Measurements from ENCODE around the gene HERC3.

DNA sequence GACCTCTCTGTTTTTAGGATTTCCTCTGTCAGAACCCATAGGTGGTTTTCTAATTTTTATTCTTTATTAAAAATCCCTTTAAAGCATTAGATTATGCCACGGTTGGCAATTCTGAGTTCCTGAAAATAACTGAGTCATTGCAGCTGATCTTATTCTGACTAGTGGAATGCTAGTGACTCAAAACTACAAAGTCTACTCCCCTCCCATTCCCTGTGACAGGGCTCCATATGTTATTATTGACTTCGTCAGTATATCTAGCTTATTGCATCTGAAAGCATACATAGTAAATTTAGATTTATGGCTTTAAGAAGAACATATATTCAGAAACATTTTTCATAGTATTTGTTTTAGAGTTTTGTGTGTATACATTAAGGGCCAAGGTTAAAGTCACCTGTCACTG is 38.5 kb downstream of the HERC3 start:
- TF ChIP-seq, protein P1, sequence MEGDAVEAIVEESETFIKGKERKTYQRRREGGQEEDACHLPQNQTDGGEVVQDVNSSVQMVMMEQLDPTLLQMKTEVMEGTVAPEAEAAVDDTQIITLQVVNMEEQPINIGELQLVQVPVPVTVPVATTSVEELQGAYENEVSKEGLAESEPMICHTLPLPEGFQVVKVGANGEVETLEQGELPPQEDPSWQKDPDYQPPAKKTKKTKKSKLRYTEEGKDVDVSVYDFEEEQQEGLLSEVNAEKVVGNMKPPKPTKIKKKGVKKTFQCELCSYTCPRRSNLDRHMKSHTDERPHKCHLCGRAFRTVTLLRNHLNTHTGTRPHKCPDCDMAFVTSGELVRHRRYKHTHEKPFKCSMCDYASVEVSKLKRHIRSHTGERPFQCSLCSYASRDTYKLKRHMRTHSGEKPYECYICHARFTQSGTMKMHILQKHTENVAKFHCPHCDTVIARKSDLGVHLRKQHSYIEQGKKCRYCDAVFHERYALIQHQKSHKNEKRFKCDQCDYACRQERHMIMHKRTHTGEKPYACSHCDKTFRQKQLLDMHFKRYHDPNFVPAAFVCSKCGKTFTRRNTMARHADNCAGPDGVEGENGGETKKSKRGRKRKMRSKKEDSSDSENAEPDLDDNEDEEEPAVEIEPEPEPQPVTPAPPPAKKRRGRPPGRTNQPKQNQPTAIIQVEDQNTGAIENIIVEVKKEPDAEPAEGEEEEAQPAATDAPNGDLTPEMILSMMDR (IDR thresholded peaks at IDR 0.05): no peak
- TF ChIP-seq POLR2A (IDR thresholded peaks at IDR 0.05): no peak
